Mesothelial cell of epicardium (in vitro differentiated cells): Measurements from ENCODE around the gene CSTPP1. TPM values are rescaled to one million over a fixed set of nuclear protein-coding genes. Genes with fewer than 3 reads are reported as not detected.

Source experiments
- DNase-seq, 2 experiments: peaks; one replicate each; pipeline ENCODE4 v3.0.0; 2021; ENCODE audit warnings: low spot score in 2 of 2; ENCODE audit not compliant: unreplicated experiment in 2 of 2
- H3K27ac Mint-ChIP-seq: 2 replicates; pipeline ENCODE4 v1.8.0; 2021; ENCODE audit warnings: mixed read lengths
- H3K27me3 Mint-ChIP-seq: 2 replicates; pipeline ENCODE4 v1.8.0; 2021; ENCODE audit warnings: low read depth, mixed read lengths
- H3K36me3 Mint-ChIP-seq: 2 replicates; pipeline ENCODE4 v1.8.0; 2021; ENCODE audit warnings: mixed read lengths
- H3K4me1 Mint-ChIP-seq: 2 replicates; pipeline ENCODE4 v1.8.0; 2021; ENCODE audit warnings: mixed read lengths
- H3K4me3 Mint-ChIP-seq: 2 replicates; pipeline ENCODE4 v1.8.0; 2021; ENCODE audit warnings: mild to moderate bottlenecking, moderate library complexity, mixed read lengths
- H3K9me3 Mint-ChIP-seq: 2 replicates; pipeline ENCODE4 v1.8.0; 2021; ENCODE audit warnings: mixed read lengths
- total RNA-seq: library from RNA; stranded (reverse); gene quantifications from 3 replicates; pipeline ENCODE4 v1.2.1, GENCODE V29; 2021
- TF ChIP-seq, protein P1 (sequence below): fragments of 200-600 bp; sonication (generic); IDR thresholded peaks from one replicate; pipeline ENCODE4 v1.5.0; 2021; ENCODE audit warnings: antibody characterized with exemption; ENCODE audit not compliant: unreplicated experiment

Gene CSTPP1
- total RNA-seq, 1 donor from 2014 or later: 44.0 TPM

DNA sequence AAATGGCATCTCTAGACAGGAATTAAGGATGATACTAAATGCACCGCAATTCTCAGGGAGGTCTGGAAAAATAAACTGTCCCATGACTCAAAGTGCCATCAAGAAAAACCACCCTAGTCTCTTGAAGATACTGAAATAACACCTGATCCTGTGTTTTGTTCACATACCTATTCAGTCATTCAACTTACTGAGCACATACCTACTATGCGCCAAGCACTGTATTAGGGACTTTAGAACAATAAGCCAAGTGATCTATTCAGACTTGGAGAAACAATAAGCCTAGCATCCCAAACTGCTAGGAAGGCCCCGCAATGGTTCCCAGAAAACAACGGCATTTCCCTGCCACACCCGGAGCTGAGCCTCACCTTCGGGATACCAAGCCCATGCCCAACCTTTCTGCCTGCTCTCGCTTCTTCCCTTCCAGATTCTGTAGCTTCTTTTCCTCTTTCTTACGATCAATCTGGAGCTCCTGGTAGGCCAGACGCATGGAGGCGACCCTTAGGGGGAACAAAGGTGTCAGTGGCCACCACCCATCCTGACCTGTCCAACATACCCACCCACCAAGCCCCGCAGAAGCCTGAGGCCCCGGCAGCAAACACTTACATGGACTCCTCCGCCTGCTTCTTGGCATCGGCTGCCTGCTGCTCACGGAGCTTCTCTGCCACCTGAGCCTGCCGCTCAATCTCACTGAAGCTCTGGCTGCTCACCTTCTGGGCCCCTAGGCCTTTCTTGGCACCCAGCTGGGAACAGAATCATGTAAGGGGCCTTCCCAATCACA is 234.7 kb downstream of the CSTPP1 start:
- no peak for DNase-seq
- no peak overlapping the region for H3K27ac Mint-ChIP-seq
- H3K36me3 Mint-ChIP-seq: peaks cover 15% of the 10 kb centered on the region
- TF ChIP-seq, protein P1, sequence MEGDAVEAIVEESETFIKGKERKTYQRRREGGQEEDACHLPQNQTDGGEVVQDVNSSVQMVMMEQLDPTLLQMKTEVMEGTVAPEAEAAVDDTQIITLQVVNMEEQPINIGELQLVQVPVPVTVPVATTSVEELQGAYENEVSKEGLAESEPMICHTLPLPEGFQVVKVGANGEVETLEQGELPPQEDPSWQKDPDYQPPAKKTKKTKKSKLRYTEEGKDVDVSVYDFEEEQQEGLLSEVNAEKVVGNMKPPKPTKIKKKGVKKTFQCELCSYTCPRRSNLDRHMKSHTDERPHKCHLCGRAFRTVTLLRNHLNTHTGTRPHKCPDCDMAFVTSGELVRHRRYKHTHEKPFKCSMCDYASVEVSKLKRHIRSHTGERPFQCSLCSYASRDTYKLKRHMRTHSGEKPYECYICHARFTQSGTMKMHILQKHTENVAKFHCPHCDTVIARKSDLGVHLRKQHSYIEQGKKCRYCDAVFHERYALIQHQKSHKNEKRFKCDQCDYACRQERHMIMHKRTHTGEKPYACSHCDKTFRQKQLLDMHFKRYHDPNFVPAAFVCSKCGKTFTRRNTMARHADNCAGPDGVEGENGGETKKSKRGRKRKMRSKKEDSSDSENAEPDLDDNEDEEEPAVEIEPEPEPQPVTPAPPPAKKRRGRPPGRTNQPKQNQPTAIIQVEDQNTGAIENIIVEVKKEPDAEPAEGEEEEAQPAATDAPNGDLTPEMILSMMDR: no peak
- H3K9me3 Mint-ChIP-seq: no peaks in the 10 kb centered on the region
- peaks cover 12% of the 10 kb centered on the region for H3K4me1 Mint-ChIP-seq
- H3K27me3 Mint-ChIP-seq: no peaks in the 10 kb centered on the region
- H3K4me3 Mint-ChIP-seq: no peak overlapping the region

DNA sequence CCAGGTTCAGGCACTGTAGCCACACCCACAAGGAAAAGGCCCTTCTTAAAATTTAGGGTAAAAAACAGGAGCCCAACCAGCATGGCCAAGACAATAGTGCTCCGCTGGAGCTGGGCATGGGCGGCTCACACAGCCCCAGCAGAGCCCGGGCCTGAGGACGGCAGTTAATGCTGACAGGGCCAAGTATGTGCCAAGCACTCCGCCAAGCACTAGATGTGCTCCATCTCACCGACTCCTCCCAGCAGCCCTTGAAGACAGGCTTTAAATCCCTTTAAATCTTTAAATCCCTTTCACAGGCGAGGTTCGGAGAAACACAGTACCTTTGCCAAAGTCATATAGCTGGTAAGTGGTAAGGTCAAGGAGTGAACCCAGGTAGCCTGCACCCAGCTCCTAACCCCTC is 235.3 kb downstream of the CSTPP1 start:
- TF ChIP-seq, protein P1: no peak
- no peak for DNase-seq
- Mint-ChIP-seq H3K4me3 (no peak overlapping the region), H3K36me3 (peaks cover 15% of the 10 kb centered on the region), H3K4me1 (peaks cover 12% of the 10 kb centered on the region), H3K9me3 (no peaks in the 10 kb centered on the region), H3K27ac (no peak overlapping the region), H3K27me3 (no peaks in the 10 kb centered on the region)

DNA sequence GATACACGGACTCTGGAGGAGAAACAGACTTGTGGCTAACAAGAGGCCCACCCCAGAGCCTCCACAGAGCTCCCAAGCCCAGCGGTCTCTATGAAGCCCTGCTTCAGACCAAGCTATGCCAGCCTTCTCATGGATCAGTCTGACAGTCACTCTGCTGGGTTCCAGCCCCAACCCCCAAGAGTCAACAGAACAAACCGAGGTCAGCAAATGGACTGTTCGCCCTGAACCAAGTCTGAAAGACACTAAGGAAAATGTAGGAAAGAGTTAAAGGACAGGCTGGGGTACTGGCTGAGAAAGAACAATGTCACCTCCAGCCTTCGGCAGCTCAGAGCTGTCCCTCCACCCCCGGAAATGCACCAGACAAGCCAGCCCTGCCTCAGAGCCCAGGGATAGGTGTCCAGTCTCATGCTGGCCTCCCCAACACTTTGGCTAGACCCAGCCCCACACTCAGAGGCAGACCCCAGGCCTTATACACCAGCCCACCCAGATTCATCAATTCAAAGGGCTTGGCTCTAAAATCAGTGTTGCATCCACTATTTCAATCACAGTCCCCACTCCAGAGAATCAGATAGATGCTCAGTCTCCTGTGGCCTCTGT is 236.3 kb downstream of the CSTPP1 start:
- Mint-ChIP-seq H3K36me3 (peaks cover 15% of the 10 kb centered on the region), H3K4me3 (no peak overlapping the region), H3K4me1 (peaks cover 20% of the 10 kb centered on the region), H3K9me3 (no peaks in the 10 kb centered on the region), H3K27ac (no peak overlapping the region), H3K27me3 (no peaks in the 10 kb centered on the region)
- TF ChIP-seq, protein P1: no peak
- no peak for DNase-seq

DNA sequence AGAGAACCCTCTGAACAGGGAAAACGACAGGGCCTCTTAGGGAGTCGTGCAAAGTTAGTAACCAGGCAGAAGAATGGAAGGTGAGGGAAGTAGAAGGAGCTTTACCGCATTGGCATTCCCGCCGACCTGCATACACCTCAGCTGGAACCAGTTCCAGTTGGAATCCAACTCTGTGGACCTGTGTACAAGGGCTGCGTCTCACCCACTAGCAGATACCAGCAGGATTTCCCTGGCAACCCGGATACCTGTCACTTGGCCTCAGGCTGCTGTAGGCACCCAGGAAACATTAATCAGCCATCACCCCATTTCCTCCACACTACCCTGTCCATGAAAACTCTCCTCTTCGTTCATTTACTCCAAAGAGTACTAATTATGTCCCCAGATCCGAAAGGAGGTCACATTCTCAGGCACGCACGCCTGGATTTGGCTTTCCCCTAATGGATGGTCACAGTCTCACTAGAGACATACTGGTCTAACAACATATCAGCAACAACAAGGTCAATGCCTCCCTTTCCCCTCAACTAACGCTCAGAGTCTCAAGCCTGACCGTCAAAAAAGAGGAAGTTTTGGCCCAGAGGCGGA is 239.3 kb downstream of the CSTPP1 start:
- DNase-seq: no peak
- H3K36me3 Mint-ChIP-seq: peaks cover 13% of the 10 kb centered on the region
- peak overlapping the region; percentile 100 for H3K27ac Mint-ChIP-seq
- no peaks in the 10 kb centered on the region for H3K9me3 Mint-ChIP-seq
- peaks cover 21% of the 10 kb centered on the region for H3K4me1 Mint-ChIP-seq
- TF ChIP-seq, protein P1: no peak
- peak overlapping the region; percentile 97 for H3K4me3 Mint-ChIP-seq
- H3K27me3 Mint-ChIP-seq: no peaks in the 10 kb centered on the region

DNA sequence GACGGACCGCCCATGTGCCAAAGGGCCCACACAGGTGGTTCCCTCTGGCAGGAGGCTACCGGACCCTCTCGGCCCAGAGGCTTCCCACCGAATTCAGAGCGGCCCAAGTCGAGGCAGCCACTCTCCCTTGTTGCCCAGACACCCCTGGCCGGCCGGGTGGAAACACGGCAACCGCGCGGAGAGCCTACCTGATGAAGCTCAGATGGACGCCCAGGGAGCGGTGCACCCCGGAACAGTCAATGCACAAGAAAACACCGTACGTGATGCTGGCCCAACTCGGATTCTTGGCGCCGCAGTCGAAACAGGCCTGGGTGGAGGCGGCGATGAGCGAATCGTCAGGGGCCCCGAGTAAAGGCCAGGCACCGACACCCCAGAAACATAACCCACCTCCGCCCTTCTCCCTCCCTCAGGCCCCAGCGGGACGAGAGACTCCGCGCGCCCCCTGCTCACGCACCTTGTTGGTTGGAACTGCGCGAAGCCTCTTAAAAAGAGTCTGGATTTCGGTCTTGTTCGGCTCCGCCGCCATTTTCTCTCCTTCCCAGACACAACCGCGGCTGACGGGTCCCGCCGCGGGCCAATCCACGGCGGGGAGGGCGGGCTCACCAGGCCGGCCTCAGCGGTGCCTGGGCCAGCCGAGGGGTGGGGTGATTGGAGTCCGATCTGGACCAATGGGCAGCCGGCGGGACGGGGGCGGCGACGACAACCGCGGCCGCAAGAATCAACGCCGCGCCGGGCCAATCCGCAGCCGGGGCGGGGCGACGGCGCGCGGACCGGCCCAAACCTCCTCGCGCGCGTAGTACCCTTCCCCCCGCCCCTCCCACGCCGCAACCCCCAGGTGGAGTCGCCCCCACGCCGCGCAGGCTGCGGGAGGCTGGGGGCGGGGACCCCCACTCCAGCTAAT is 240.0 kb downstream of the CSTPP1 start, which contains the start of gene ARFGAP2:
Gene ARFGAP2, minus strand, starts transcription at position 552 of the 901 bp plus-strand sequence. Its CDS starts 26 bp downstream, at position 526.
- peak within 1 kb of the TSS; percentile 97 for H3K4me3 Mint-ChIP-seq
- DNase-seq: peak; percentile 92 to 96
- H3K36me3 Mint-ChIP-seq: peaks cover 8% of the 10 kb centered on the region
- TF ChIP-seq, protein P1: no peak
- H3K9me3 Mint-ChIP-seq: no peaks in the 10 kb centered on the region
- H3K27ac Mint-ChIP-seq: peak within 1 kb of the TSS; percentile 100
- H3K4me1 Mint-ChIP-seq: peaks cover 21% of the 10 kb centered on the region
- no peaks in the 10 kb centered on the region for H3K27me3 Mint-ChIP-seq
